A549 (cell line): ENCODE results near the gene NCBP3. TPM values are rescaled to one million over a fixed set of nuclear protein-coding genes. Genes with fewer than 3 reads are reported as not detected.
A peak's percentile ranks its signal among the peaks of the same experiment; 100 is the strongest.

ENCODE experiments used
- ATAC-seq, 2 experiments: fragments of 200-7000 bp in 1 of 2; fragments of >200 bp in 1 of 2; cut with Nextera tagmentation in 1 of 2; cut with Tn5 transposase in 1 of 2; 3 replicates each; pipeline versions ENCODE4 v1.8.0 to v1.9.1; 2018 to 2020; ENCODE audit warnings: mild to moderate bottlenecking in 1 of 2, moderate library complexity in 1 of 2
- CTCF ChIA-PET: fragments of 300-600 bp; sonication (Branson Sonifier 250); formaldehyde crosslinking; extraction: SDS; loops from one replicate; lab custom pipeline; 2021; ENCODE audit warnings: antibody characterized with exemption, inconsistent platforms; lab: Yijun Ruan, JAX
- POLR2A ChIA-PET: fragments of 350-600 bp; formaldehyde crosslinking; extraction: SDS; loops from one replicate; lab custom pipeline; 2021; ENCODE audit warnings: antibody characterized with exemption, inconsistent platforms; lab: Yijun Ruan, JAX
- DNase-seq, 2 experiments: peaks; one replicate each; pipeline versions ENCODE4 v3.0.0 to v3.0.0-alpha.2; 2011 to 2016; ENCODE audit warnings: low read depth in 1 of 2, low spot score in 1 of 2
- FAIRE-seq: peaks from 2 replicates; lab custom pipeline; 2011; peaks lifted over from hg19 to GRCh38; lab: Jason Lieb, UNC
- H3K27ac ChIP-seq, 2 experiments: fragments of >200 bp; sonication (Bioruptor Twin); formaldehyde crosslinking; 3 replicates each; pipeline ENCODE4 v1.5.1; 2016 to 2017
- H3K4me1 ChIP-seq: fragments of >200 bp; sonication (Bioruptor Twin); formaldehyde crosslinking; 3 replicates; pipeline ENCODE4 v1.6.1; 2016
- H3K4me2 ChIP-seq: fragments of >200 bp; sonication (Bioruptor Twin); formaldehyde crosslinking; 3 replicates; pipeline ENCODE4 v1.6.1; 2016
- H3K4me3 ChIP-seq: fragments of >200 bp; sonication (Bioruptor Twin); formaldehyde crosslinking; 3 replicates; pipeline ENCODE4 v1.5.1; 2016
- H3K9me3 ChIP-seq: fragments of >200 bp; sonication (Bioruptor Twin); formaldehyde crosslinking; 3 replicates; pipeline ENCODE4 v1.6.1; 2016
- BHLHE40 ChIP-seq: IDR thresholded peaks from 2 replicates; pipeline ENCODE4 v1.6.1; 2012; ENCODE audit warnings: low read depth, low read length, inconsistent platforms
- CHD4 ChIP-seq: fragments of 200-600 bp; sonication (generic); IDR thresholded peaks from 2 replicates; pipeline ENCODE4 v1.6.1; 2016; ENCODE audit warnings: antibody characterized with exemption, mild to moderate bottlenecking, borderline replicate concordance
- E2F6 ChIP-seq: IDR thresholded peaks from 2 replicates; pipeline ENCODE4 v1.6.1; 2012; ENCODE audit warnings: low read depth, borderline replicate concordance
- EHF ChIP-seq: fragments of 250-450 bp; sonication (Bioruptor Pico); IDR thresholded peaks from 2 replicates; pipeline ENCODE4 v1.5.0; 2020; ENCODE audit warnings: mild to moderate bottlenecking
- EHMT2 ChIP-seq: fragments of 200-600 bp; sonication (generic); IDR thresholded peaks from 2 replicates; pipeline ENCODE4 v1.6.1; 2016; ENCODE audit warnings: antibody characterized with exemption, low read depth, mild to moderate bottlenecking, moderate library complexity
- ESRRA ChIP-seq: fragments of 150-350 bp; IDR thresholded peaks from 2 replicates; pipeline ENCODE4 v1.6.1; 2014; ENCODE audit warnings: mild to moderate bottlenecking, low read length, borderline replicate concordance
- FOSB ChIP-seq: fragments of 250-450 bp; sonication (Bioruptor Pico); IDR thresholded peaks from 2 replicates; pipeline ENCODE4 v1.5.0; 2020; ENCODE audit warnings: mild to moderate bottlenecking, moderate library complexity
- FOSL2 ChIP-seq, 2 experiments: fragments of 450-650 bp in 1 of 2; fragments of >200 bp in 1 of 2; sonication (Bioruptor Twin) in 1 of 2; formaldehyde crosslinking; IDR thresholded peaks; 2 replicates each; pipeline versions ENCODE4 v1.5.0 to v1.6.1; 2016 to 2020; ENCODE audit warnings: mild to moderate bottlenecking in 1 of 2, moderate library complexity in 1 of 2
- GATA3 ChIP-seq: IDR thresholded peaks from 2 replicates; pipeline ENCODE4 v1.6.1; 2012; ENCODE audit warnings: borderline replicate concordance
- HOXA7 ChIP-seq: fragments of 250-450 bp; sonication (Bioruptor Pico); IDR thresholded peaks from 2 replicates; pipeline ENCODE4 v1.5.0; 2020; ENCODE audit warnings: mild to moderate bottlenecking, moderate library complexity
- KDM5A ChIP-seq: fragments of 200-600 bp; sonication (generic); IDR thresholded peaks from 2 replicates; pipeline ENCODE4 v1.6.1; 2016; ENCODE audit warnings: antibody characterized with exemption, mild to moderate bottlenecking
- MAZ ChIP-seq: fragments of 150-350 bp; IDR thresholded peaks from 2 replicates; pipeline ENCODE4 v1.6.1; 2014; ENCODE audit warnings: antibody characterized with exemption, low read depth, low read length, borderline replicate concordance
- PHF8 ChIP-seq: fragments of 200-600 bp; sonication (generic); IDR thresholded peaks from 2 replicates; pipeline ENCODE4 v1.6.1; 2016; ENCODE audit warnings: low read depth, mild to moderate bottlenecking, antibody characterized with exemption, moderate library complexity, borderline replicate concordance
- RARB ChIP-seq: fragments of 250-450 bp; sonication (Bioruptor Pico); IDR thresholded peaks from 2 replicates; pipeline ENCODE4 v1.8.0; 2021; ENCODE audit warnings: mild to moderate bottlenecking, moderate library complexity
- RFX5 ChIP-seq: fragments of 450-650 bp; IDR thresholded peaks from 2 replicates; pipeline ENCODE4 v1.7.1; 2014; ENCODE audit warnings: antibody characterized with exemption, mild to moderate bottlenecking, moderate library complexity
- RNF2 ChIP-seq: fragments of 200-600 bp; sonication (generic); IDR thresholded peaks from 2 replicates; pipeline ENCODE4 v1.6.1; 2016; ENCODE audit warnings: low read depth, mild to moderate bottlenecking, antibody characterized with exemption, moderate library complexity, borderline replicate concordance
- TP53 ChIP-seq: fragments of 250-450 bp; sonication (Bioruptor Pico); IDR thresholded peaks from 2 replicates; pipeline ENCODE4 v1.5.0; 2021; ENCODE audit warnings: mild to moderate bottlenecking, moderate library complexity
- USF2 ChIP-seq: fragments of 450-650 bp; IDR thresholded peaks from 2 replicates; pipeline ENCODE4 v1.6.1; 2014; ENCODE audit warnings: antibody characterized with exemption
- ZC3H11A ChIP-seq: fragments of 450-650 bp; IDR thresholded peaks from 2 replicates; pipeline ENCODE4 v1.6.1; 2014; ENCODE audit warnings: antibody characterized with exemption, mild to moderate bottlenecking
- ZSCAN20 ChIP-seq: fragments of 250-450 bp; sonication (Bioruptor Pico); IDR thresholded peaks from 2 replicates; pipeline ENCODE4 v1.8.0; 2022; ENCODE audit warnings: mild to moderate bottlenecking, moderate library complexity
- WGBS: methylation state at CpG from one replicate; pipeline ENCODE4 v1.1.6; 2017; ENCODE audit errors: missing lambda C conversion rate; 5-methylcytosine and 5-hydroxymethylcytosine counted together
- polyA plus RNA-seq, 4 experiments: library from polyadenylated mRNA; depleted of rRNA in 3 of 4; stranded (reverse); fragments of >200 nt; fragmentation: RNase III in 1 of 4; extraction: RNeasy Plus Mini Kit Qiagen cat#74134 plus additional on column Dnase treatment in 1 of 4; gene quantifications; 2 replicates in 3 of 4; 3 replicates in 1 of 4; pipeline ENCODE4 v1.2.3, GENCODE V29; 2011 to 2017

Gene NCBP3
- polyA plus RNA-seq, 2 of the 4 experiments (the other 2 are of a cell fraction): 32.7 to 36.6 TPM

DNA sequence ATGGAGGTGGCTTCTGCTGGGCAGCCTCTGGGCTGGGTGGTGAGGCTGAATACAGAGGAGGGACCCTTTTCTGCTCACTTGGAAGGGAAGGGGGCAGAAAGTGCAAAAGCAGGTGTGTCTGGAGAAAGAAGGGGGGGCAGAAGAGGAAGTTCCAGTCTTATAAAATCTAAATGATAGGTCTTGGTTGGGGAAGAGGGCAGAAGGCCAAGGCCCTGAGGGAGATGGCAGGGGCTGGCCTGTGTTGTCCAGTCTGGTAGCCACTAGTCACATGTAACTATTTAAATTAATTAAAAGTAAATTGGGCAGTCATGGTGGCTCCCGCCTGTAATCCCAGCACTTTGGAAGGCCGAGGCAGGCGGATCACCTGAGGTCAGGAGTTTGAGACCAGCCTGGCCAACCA is 49.3 kb upstream of the NCBP3 start:
- 93% methylated on average over 3 of the region's 3 CpGs for WGBS

GRCh38 chr17:3894911-3895343 is 48.9 kb upstream of the NCBP3 start:
- TF ChIP-seq ESRRA: no peak
- TF ChIP-seq EHF: no peak
- no peak for TF ChIP-seq KDM5A
- TF ChIP-seq E2F6: no peak
- TF ChIP-seq HOXA7: no peak
- no peak for TF ChIP-seq RNF2
- Histone ChIP-seq H3K4me1 (peaks cover 37% of the 10 kb centered on the region), H3K4me3 (no peak overlapping the region), H3K9me3 (no peaks in the 10 kb centered on the region), H3K27ac (peak overlapping the region in 1 of 2 experiments; percentile 49; a peak in 2 of 6 replicates), H3K4me2 (no peak overlapping the region)
- POLR2A ChIA-PET: interaction anchor here (0.9 kb wide), 1 partner anchor 49 kb away, joined by 3 read pairs; the partner anchor contains the start of gene NCBP3
- no peak for FAIRE-seq
- CTCF ChIA-PET: interaction anchor here (0.8 to 16.6 kb wide), 8 partner anchors 9 to 110 kb away, joined by 3 to 256 read pairs (median 5); partner anchors contain the start of gene P2RX1
- DNase-seq: peak in 1 of 2 experiments; percentile 52
- WGBS: 28% methylated on average over 2 of the region's 2 CpGs
- ATAC-seq: no peak

More for the DNA sequence above, 49.3 kb upstream of the NCBP3 start:
- no peak for DNase-seq
- no peak for TF ChIP-seq KDM5A
- TF ChIP-seq PHF8: no peak
- TF ChIP-seq ZSCAN20 (CRISPR knock-in tag): no peak
- TF ChIP-seq RARB (CRISPR knock-in tag): no peak
- TF ChIP-seq EHMT2: no peak
- TF ChIP-seq TP53 (CRISPR knock-in tag): no peak
- TF ChIP-seq USF2: no peak
- TF ChIP-seq FOSB (CRISPR knock-in tag): no peak
- TF ChIP-seq ZC3H11A: no peak
- TF ChIP-seq MAZ: no peak
- peaks cover 34% of the 10 kb centered on the region for H3K4me1 ChIP-seq
- H3K27ac ChIP-seq: peak overlapping the region in 1 of 2 experiments; percentile 49; a peak in 2 of 6 replicates
- H3K4me2 ChIP-seq: no peak overlapping the region
- no peaks in the 10 kb centered on the region for H3K9me3 ChIP-seq
- ChIA-PET POLR2A (no interaction called here), CTCF (interaction anchor here (1.8 to 16.6 kb wide), 5 partner anchors 11 to 110 kb away, joined by 4 to 256 read pairs (median 12); partner anchors contain the start of gene P2RX1)
- no peak for ATAC-seq
- FAIRE-seq: no peak
- H3K4me3 ChIP-seq: no peak overlapping the region

GRCh38 chr17:3894188-3894587 is 48.1 kb upstream of the NCBP3 start:
- TF ChIP-seq RFX5 (no peak), GATA3 (no peak), CHD4 (no peak), BHLHE40 (no peak), FOSL2 (IDR thresholded peaks at IDR 0.05) (no peak), FOSL2 (CRISPR knock-in tag; IDR thresholded peaks at IDR 0.05) (no peak)
- FAIRE-seq (no peak), DNase-seq (no peak), ATAC-seq (no peak)
- Histone ChIP-seq H3K4me3 (no peak overlapping the region), H3K27ac (peak overlapping the region; percentile 87 to 89; a peak in 4 of 6 replicates), H3K9me3 (no peaks in the 10 kb centered on the region), H3K4me2 (no peak overlapping the region; the same call in 2 of the 3 replicates), H3K4me1 (peaks cover 44% of the 10 kb centered on the region)
- POLR2A ChIA-PET: interaction anchor here (0.9 kb wide), 1 partner anchor 48 kb away, joined by 3 read pairs; the partner anchor contains the start of gene NCBP3
- CTCF ChIA-PET: interaction anchor here (0.8 to 16.6 kb wide), 11 partner anchors 8 to 111 kb away, joined by 3 to 256 read pairs (median 5); partner anchors contain the start of genes NCBP3 and P2RX1
- 87% methylated on average over 5 of the region's 5 CpGs for WGBS
